ENCODE results near the gene HCN4.

Gene HCN4

GRCh38 chr15:73291441-73291840, 77.3 kb downstream of the HCN4 start:
- DNase-seq: no peak

DNA sequence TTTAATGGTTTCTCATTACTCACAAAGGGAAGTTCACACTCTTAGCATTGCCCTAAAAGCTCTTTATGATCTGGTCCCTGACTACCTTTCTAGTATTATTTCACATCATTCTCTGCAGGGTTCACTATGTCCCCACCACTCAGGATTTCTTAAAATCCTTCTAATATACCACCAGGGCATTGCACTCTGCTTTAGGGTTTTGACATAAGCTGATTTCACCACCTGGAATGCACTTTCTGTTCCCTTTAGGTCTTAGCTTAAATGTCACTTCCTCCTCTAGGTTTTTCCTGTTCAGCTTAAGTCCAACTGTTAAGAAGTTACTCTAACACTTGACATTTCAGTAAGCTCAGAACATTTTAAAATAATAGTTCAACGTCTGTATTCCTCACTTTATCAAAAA, 81.7 kb downstream of the HCN4 start:
- DNase-seq: no peak

- no peak for DNase-seq
Observed at GRCh38 chr15:73286311-73286710, 82.4 kb downstream of the HCN4 start.

DNA sequence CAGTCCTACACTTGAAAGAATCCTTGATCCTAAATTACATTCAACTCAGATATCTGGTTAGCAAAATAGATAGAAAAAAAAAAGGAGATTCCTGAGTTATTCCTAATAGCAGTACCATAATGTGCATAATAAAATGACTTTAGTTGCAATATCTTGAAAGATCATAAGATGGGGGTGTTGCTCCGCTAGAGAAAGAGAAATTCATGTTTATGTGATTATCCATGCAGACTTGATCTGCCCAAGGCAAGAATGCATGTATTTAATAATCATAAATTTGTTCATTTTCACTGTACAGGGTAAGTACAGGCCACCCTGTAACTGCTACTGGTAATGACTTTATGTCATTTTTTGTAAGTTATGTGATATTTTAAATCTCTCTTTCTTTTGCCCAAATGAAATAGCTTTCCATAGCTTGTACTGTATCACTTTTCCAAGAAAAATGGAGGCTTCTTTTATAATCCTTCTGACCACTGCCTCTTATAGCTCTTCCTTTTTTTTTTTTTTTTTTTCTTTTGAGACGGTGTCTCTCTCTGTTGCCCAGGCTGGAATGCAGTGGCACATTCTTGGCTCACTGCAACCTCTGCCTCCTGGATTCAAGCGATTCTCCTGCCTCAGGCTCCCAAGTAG, 84.6 kb downstream of the HCN4 start:
- DNase-seq: peak in 1 of 2 experiments; percentile 14

DNA sequence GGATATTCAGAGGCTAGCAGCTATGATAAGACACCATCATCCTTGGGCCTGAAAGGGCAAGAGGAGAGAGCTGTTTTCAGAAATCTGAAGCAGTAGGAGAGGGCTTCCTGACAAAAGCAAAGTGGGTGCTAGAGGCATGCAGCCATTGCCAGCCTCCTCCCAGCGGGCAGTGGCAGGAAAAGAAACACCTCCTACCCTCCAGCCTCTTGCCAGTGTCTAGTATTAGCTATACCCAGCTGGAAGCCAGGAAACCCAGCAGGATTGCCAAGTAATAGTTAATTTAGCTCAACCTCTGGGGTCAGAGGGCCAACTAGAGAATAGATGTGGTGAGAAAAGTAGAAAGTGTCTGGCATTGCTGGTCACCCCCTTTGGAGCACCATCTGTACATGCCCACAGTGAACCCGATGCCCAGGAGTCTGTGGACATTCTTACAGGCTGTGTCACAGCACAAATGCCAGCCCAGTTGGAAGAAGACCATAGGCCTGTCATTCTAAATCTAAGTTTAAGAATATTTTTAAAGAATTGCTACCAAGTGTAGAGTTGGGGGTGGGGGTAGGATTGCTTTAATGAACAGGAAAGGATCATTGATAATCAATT, 85.3 kb downstream of the HCN4 start:
- no peak for DNase-seq

DNA sequence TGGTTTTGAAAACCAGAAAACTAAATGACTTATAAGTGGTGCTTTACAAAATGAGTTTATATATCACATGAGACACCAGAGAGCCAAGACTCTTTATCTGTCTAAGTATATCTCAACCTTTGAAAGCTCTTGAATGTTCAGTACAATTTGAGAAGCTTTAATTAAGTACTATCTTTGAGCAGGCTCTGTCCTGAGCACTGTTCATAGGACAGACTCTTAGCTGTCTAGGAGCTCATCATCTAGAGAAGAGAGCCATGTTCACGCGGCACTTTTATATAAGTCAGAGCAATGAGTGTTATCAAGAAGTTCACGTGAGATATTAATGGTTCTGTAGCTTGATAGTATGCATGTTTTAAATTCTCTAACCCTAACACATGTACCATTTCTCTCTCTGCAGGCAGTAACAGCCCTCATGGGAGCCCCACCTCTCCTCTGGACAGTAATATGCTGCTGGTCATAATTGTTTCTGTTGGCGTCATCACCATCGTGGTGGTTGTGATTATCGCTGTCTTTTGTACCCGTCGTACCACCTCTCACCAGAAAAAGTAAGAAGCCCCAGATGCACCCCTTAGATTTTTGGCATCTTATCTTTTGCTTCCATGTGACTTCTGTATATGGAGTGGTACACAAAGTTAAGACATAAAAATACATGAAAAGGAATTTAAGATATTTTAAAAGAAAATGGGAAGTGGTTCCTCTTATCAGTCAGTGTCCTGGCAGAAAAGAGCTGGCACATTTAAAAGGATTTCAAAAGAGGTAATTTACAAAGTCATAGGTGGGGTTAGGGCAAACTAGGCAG, 86.0 kb downstream of the HCN4 start:
- DNase-seq: no peak

DNA sequence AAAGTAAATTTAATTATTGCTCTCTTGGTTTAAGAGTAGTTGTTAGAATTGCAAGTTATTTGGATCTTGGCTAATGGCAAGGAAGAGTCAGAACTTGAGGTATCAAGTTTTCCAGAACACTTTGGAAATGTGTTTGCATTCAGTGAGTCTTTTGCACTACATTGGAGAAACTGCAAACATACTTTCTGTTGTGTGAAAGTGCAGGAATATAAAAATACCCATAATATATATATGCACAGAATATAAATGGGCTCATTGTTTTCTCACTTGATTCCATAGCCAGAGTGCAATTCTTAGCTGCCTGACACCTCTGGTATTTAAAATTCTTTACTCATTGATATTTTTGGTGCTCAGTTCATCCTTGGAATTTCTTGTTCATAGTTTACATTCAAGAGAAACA, 92.9 kb downstream of the HCN4 start:
- DNase-seq: no peak

GRCh38 chr15:73273181-73274002, 95.4 kb downstream of the HCN4 start:
- DNase-seq: peak; percentile 39 to 63

- no peak for DNase-seq
Observed at GRCh38 chr15:73270366-73271097, 98.2 kb downstream of the HCN4 start.

Measured in NCI-H2081 (cell line).